ENCODE results near the gene SSC5D. TPM values are rescaled to one million over a fixed set of nuclear protein-coding genes. Genes with fewer than 3 reads are reported as not detected.
A peak's percentile ranks its signal among the peaks of the same experiment; 100 is the strongest.
"Not testable (repeated sequence)": the region's sequence is repeated elsewhere in the genome, so short reads cannot be mapped to it uniquely, and the experiment has no call there.

The SSC5D gene
- total RNA-seq, 1 donor, result 10.7 TPM

- H3K4me3 ChIP-seq (ENCODE audit: low read depth, low read length), result no peak within 1 kb of the TSS
- no peak for TF ChIP-seq CTCF (IDR thresholded peaks at IDR 0.05; ENCODE audit: insufficient read depth, low read length)
- no peak for DNase-seq (ENCODE audit: low read depth)
Observed at GRCh38 chr19:55443045-55443823, 45.0 kb upstream of the SSC5D start, which contains the start of gene SHISA7. SHISA7 (minus strand) TSS chr19:55443300; CDS start chr19:55442863, 437 bp downstream.

- DNase-seq (ENCODE audit: low read depth), result no peak
- no peak for TF ChIP-seq CTCF (IDR thresholded peaks at IDR 0.05; ENCODE audit: insufficient read depth, low read length)
- H3K4me3 ChIP-seq (ENCODE audit: low read depth, low read length), result no peak overlapping the region
Observed at GRCh38 chr19:55443824-55444480, 44.3 kb upstream of the SSC5D start.

- DNase-seq (ENCODE audit: low read depth), result no peak
- TF ChIP-seq CTCF (IDR thresholded peaks at IDR 0.05; ENCODE audit: insufficient read depth, low read length), result no peak
- no peak overlapping the region for H3K4me3 ChIP-seq (ENCODE audit: low read depth, low read length)
Observed at GRCh38 chr19:55444646-55445045, 43.6 kb upstream of the SSC5D start.

GRCh38 chr19:55446060-55446459, 42.2 kb upstream of the SSC5D start:
- no peak for TF ChIP-seq CTCF (IDR thresholded peaks at IDR 0.05; ENCODE audit: insufficient read depth, low read length)
- H3K4me3 ChIP-seq (ENCODE audit: low read depth, low read length), result no peak overlapping the region
- no peak for DNase-seq (ENCODE audit: low read depth)

- H3K4me3 ChIP-seq (ENCODE audit: low read depth, low read length), result no peak overlapping the region
- no peak for TF ChIP-seq CTCF (IDR thresholded peaks at IDR 0.05; ENCODE audit: insufficient read depth, low read length)
- DNase-seq (ENCODE audit: low read depth), result peak; percentile 43
Observed at GRCh38 chr19:55447421-55448174, 40.6 kb upstream of the SSC5D start.

GRCh38 chr19:55448175-55448490, 40.1 kb upstream of the SSC5D start:
- not testable (repeated sequence) for DNase-seq (ENCODE audit: low read depth); H3K4me3 ChIP-seq (ENCODE audit: low read depth, low read length)

- DNase-seq (ENCODE audit: low read depth), result no peak
- no peak for TF ChIP-seq CTCF (IDR thresholded peaks at IDR 0.05; ENCODE audit: insufficient read depth, low read length)
- H3K4me3 ChIP-seq (ENCODE audit: low read depth, low read length), result no peak overlapping the region
Observed at GRCh38 chr19:55449469-55449868, 38.8 kb upstream of the SSC5D start.

All from fibroblast of the aortic adventitia (primary cell).